Measurements from ENCODE around the gene KAT5. TPM values are rescaled to one million over a fixed set of nuclear protein-coding genes. Genes with fewer than 3 reads are reported as not detected.
A peak's percentile ranks its signal among the peaks of the same experiment; 100 is the strongest.

KAT5 gene
- total and polyA plus RNA-seq, 2 of the 4 experiments (the other 2 are of a cell fraction), result 33.3 to 34.2 TPM

- Histone ChIP-seq H3K27me3 (ENCODE audit: control insufficient read depth, insufficient read depth, low read length) (peaks cover 43% of the 10 kb centered on the region), H2BK5ac (ENCODE audit: low read depth, low read length, poor library complexity, severe bottlenecking) (no peak overlapping the region), H2AK9ac (replicated peaks; ENCODE audit: low read depth, low read length, poor library complexity) (no peak overlapping the region), H2BK120ac (ENCODE audit: low read depth, low read length) (no peak overlapping the region), H3K23ac (ENCODE audit: low read depth, low read length) (no peak overlapping the region), H4K91ac (ENCODE audit: insufficient read depth, low read depth, low read length) (no peak overlapping the region), H3K4me2 (ENCODE audit: low read depth, low read length) (no peak overlapping the region), H3K4me1 (ENCODE audit: control insufficient read depth, insufficient read depth, low read length) (no peaks in the 10 kb centered on the region), H2AK5ac (ENCODE audit: low read depth, low read length) (no peak overlapping the region), H3K14ac (replicated peaks; ENCODE audit: low read depth, low read length) (no peak overlapping the region), H3K18ac (ENCODE audit: low read depth, low read length) (no peak overlapping the region), H3K56ac (ENCODE audit: extremely low read depth, insufficient read depth, low read length) (no peak overlapping the region), H2BK20ac (ENCODE audit: low read depth, low read length) (no peak overlapping the region), H3K9ac (ENCODE audit: low read depth, low read length) (no peak overlapping the region), H2AFZ (replicated peaks; ENCODE audit: low read length, poor library complexity) (peak overlapping the region; percentile 43), H3K4ac (ENCODE audit: low read depth, low read length) (no peak overlapping the region), H3K4me3 (ENCODE audit: insufficient read depth, low read depth, low read length) (no peak overlapping the region), H3K79me1 (ENCODE audit: low read depth in 1 of 2, low read length in 2 of 2) (no peaks in the 10 kb centered on the region), H3K9me3 (ENCODE audit: control insufficient read depth, insufficient read depth, low read length) (no peaks in the 10 kb centered on the region), H4K8ac (ENCODE audit: low read depth in 2 of 2, low read length in 2 of 2) (no peak overlapping the region), H4K20me1 (ENCODE audit: insufficient read depth, low read length) (no peaks in the 10 kb centered on the region), H4K5ac (ENCODE audit: low read depth, low read length) (no peak overlapping the region), H3K9me1 (ENCODE audit: insufficient read depth, low read length) (0 out of 2 replicates have a peak, but pooled peaks cover 2% of the 10 kb centered on the region), H3K27ac (ENCODE audit: insufficient read depth, low read length) (no peak overlapping the region), H2BK15ac (ENCODE audit: low read depth, low read length) (no peak overlapping the region), H3K36me3 (ENCODE audit: control insufficient read depth, insufficient read depth, low read length) (no peaks in the 10 kb centered on the region)
- DNase-seq, result no peak
- in situ Hi-C loops (cut with MboI; ENCODE audit: low sequenced_read_pairs) (no loop called here), intact Hi-C loops (cut with micrococcal nuclease) (loop anchor here (10.0 kb wide), 1 partner anchor 69 kb away; no protein-coding TSS in a partner anchor), dilution Hi-C loops (cut with HindIII; ENCODE audit: low sequenced_read_pairs, unreplicated experiment) (no loop called here)
- 92% methylated on average over 2 of the region's 12 CpGs; no CpG with 5 or more reads in 1 of the 2 experiments for WGBS, 2 experiments (ENCODE audit: extremely low coverage in 2 of 2, insufficient read length in 1 of 2)
- no peak for TF ChIP-seq CHD1 (IDR thresholded peaks at IDR 0.05; ENCODE audit: low read depth, low read length)
- no peak for TF ChIP-seq MAFK (IDR thresholded peaks at IDR 0.05; ENCODE audit: low read depth, low read length)
- no peak for TF ChIP-seq POLR2A (IDR thresholded peaks at IDR 0.05; ENCODE audit: low read depth, low read length)
- no peak for TF ChIP-seq RCOR1 (IDR thresholded peaks at IDR 0.05; ENCODE audit: insufficient replicate concordance, low read length)
- no peak for TF ChIP-seq MAZ (IDR thresholded peaks at IDR 0.05; ENCODE audit: borderline replicate concordance, low read depth, low read length)
- no peak for TF ChIP-seq MXI1 (IDR thresholded peaks at IDR 0.05; ENCODE audit: borderline replicate concordance, low read depth, low read length)
- no peak for TF ChIP-seq NFE2L2 (IDR thresholded peaks at IDR 0.05; ENCODE audit: low read depth, low read length)
- TF ChIP-seq BHLHE40 (IDR thresholded peaks at IDR 0.05; ENCODE audit: low read depth, low read length), result no peak
- TF ChIP-seq CTCF (conservative IDR thresholded peaks at IDR 0.05; ENCODE audit: low read depth, low read length), result no peak
- no TSS peak for BruUV-seq (replicated peaks)
- ChIA-PET POLR2A (ENCODE audit: unreplicated experiment) (no interaction called here), CTCF (no interaction called here)
- no peak for ATAC-seq (ENCODE audit: low read depth)
Observed at GRCh38 chr11:65695459-65696241, 16.4 kb upstream of the KAT5 start.
